ENCODE data around the gene GPX6.
"Not testable (repeated sequence)": the region's sequence is repeated elsewhere in the genome, so short reads cannot be mapped to it uniquely, and the experiment has no call there.

The GPX6 gene

GRCh38 chr6:28551891-28552666 is 36.5 kb upstream of the GPX6 start:
- Histone ChIP-seq H3K27me3 (replicated peaks in 2 of 5; ENCODE audit: control insufficient read depth in 4 of 5, insufficient read depth in 5 of 5, low read length in 4 of 5) (peaks cover 5 to 41% (median 12%) of the 10 kb centered on the region in 5 experiments), H3K4me1 (ENCODE audit: control extremely low read depth in 1 of 4, control insufficient read depth in 4 of 4, insufficient read depth in 4 of 4, low read length in 3 of 4) (peaks cover 0 to 3% (median 0%) of the 10 kb centered on the region in 4 experiments), H3K27ac (ENCODE audit: insufficient read depth in 1 of 2, low read depth in 1 of 2, low read length in 2 of 2, poor library complexity in 1 of 2, severe bottlenecking in 2 of 2) (no peak overlapping the region), H3K36me3 (ENCODE audit: control insufficient read depth in 4 of 4, insufficient read depth in 4 of 4, low read length in 3 of 4) (no peaks in the 10 kb centered on the region), H3K4me3 (ENCODE audit: control insufficient read depth in 1 of 7, extremely low read depth in 1 of 7, insufficient read depth in 4 of 7, low read depth in 2 of 7, low read length in 6 of 7) (no peak overlapping the region), H3K9me3 (ENCODE audit: control extremely low read depth in 1 of 5, control insufficient read depth in 4 of 5, insufficient read depth in 2 of 5, low read depth in 1 of 5, low read length in 4 of 5) (no peaks in the 10 kb centered on the region)
- DNase-seq: peak in 2 of 3 donors; percentile 23 to 51
- WGBS (ENCODE audit: insufficient coverage): 80% methylated on average over 1 of the region's 4 CpGs
- POLR2A ChIA-PET: no interaction called here
- CTCF ChIA-PET: interaction anchor here (1.5 to 2.4 kb wide), 2 partner anchors 10 to 21 kb away, joined by 4 to 9 read pairs; no protein-coding TSS in a partner anchor

GRCh38 chr6:28547003-28547402 is 31.4 kb upstream of the GPX6 start:
- DNase-seq; H3K36me3 ChIP-seq (ENCODE audit: control insufficient read depth in 4 of 4, insufficient read depth in 4 of 4, low read length in 3 of 4); POLR2A ChIA-PET; H3K27ac ChIP-seq (ENCODE audit: insufficient read depth in 1 of 2, low read depth in 1 of 2, low read length in 2 of 2, poor library complexity in 1 of 2, severe bottlenecking in 2 of 2); CTCF ChIA-PET; H3K9me3 ChIP-seq (ENCODE audit: control extremely low read depth in 1 of 5, control insufficient read depth in 4 of 5, insufficient read depth in 2 of 5, low read depth in 1 of 5, low read length in 4 of 5); H3K4me3 ChIP-seq (ENCODE audit: control insufficient read depth in 1 of 7, extremely low read depth in 1 of 7, insufficient read depth in 4 of 7, low read depth in 2 of 7, low read length in 6 of 7): not testable (repeated sequence)
- H3K4me1 ChIP-seq (ENCODE audit: control extremely low read depth in 1 of 4, control insufficient read depth in 4 of 4, insufficient read depth in 4 of 4, low read length in 3 of 4): peaks cover 7 to 22% (median 18%) of the 10 kb centered on the region in 4 experiments
- WGBS (ENCODE audit: insufficient coverage): 72% methylated on average over 2 of the region's 3 CpGs
- H3K27me3 ChIP-seq (replicated peaks in 2 of 5; ENCODE audit: control insufficient read depth in 4 of 5, insufficient read depth in 5 of 5, low read length in 4 of 5): peaks cover 2 to 14% (median 6%) of the 10 kb centered on the region in 5 experiments

GRCh38 chr6:28545955-28546354 is 30.4 kb upstream of the GPX6 start:
- POLR2A ChIA-PET: interaction anchor here (0.7 kb wide), 1 partner anchor 23 kb away, joined by 3 read pairs; no protein-coding TSS in a partner anchor
- CTCF ChIA-PET: no interaction called here
- Histone ChIP-seq H3K36me3 (ENCODE audit: control insufficient read depth in 4 of 4, insufficient read depth in 4 of 4, low read length in 3 of 4) (no peaks in the 10 kb centered on the region), H3K4me3 (ENCODE audit: control insufficient read depth in 1 of 7, extremely low read depth in 1 of 7, insufficient read depth in 4 of 7, low read depth in 2 of 7, low read length in 6 of 7) (no peak overlapping the region), H3K9me3 (ENCODE audit: control extremely low read depth in 1 of 5, control insufficient read depth in 4 of 5, insufficient read depth in 2 of 5, low read depth in 1 of 5, low read length in 4 of 5) (peaks cover 0 to 8% (median 4%) of the 10 kb centered on the region in 5 experiments), H3K27me3 (replicated peaks in 2 of 5; ENCODE audit: control insufficient read depth in 4 of 5, insufficient read depth in 5 of 5, low read length in 4 of 5) (peaks cover 6 to 15% (median 9%) of the 10 kb centered on the region in 5 experiments), H3K4me1 (ENCODE audit: control extremely low read depth in 1 of 4, control insufficient read depth in 4 of 4, insufficient read depth in 4 of 4, low read length in 3 of 4) (peaks cover 7 to 22% (median 18%) of the 10 kb centered on the region in 4 experiments), H3K27ac (ENCODE audit: insufficient read depth in 1 of 2, low read depth in 1 of 2, low read length in 2 of 2, poor library complexity in 1 of 2, severe bottlenecking in 2 of 2) (no peak overlapping the region)
- DNase-seq: no peak

GRCh38 chr6:28543651-28544610 is 28.3 kb upstream of the GPX6 start:
- CTCF ChIA-PET: no interaction called here
- peaks cover 2 to 30% (median 16%) of the 10 kb centered on the region in 5 experiments for H3K27me3 ChIP-seq (replicated peaks in 2 of 5; ENCODE audit: control insufficient read depth in 4 of 5, insufficient read depth in 5 of 5, low read length in 4 of 5)

GRCh38 chr6:28542440-28543296 is 27.1 kb upstream of the GPX6 start:
- POLR2A ChIA-PET: no interaction called here
- Histone ChIP-seq H3K4me1 (ENCODE audit: control extremely low read depth in 1 of 4, control insufficient read depth in 4 of 4, insufficient read depth in 4 of 4, low read length in 3 of 4) (peaks cover 7 to 22% (median 19%) of the 10 kb centered on the region in 4 experiments), H3K27ac (ENCODE audit: insufficient read depth in 1 of 2, low read depth in 1 of 2, low read length in 2 of 2, poor library complexity in 1 of 2, severe bottlenecking in 2 of 2) (peak overlapping the region in 1 of 2 experiments; percentile 46), H3K36me3 (ENCODE audit: control insufficient read depth in 4 of 4, insufficient read depth in 4 of 4, low read length in 3 of 4) (no peaks in the 10 kb centered on the region), H3K9me3 (ENCODE audit: control extremely low read depth in 1 of 5, control insufficient read depth in 4 of 5, insufficient read depth in 2 of 5, low read depth in 1 of 5, low read length in 4 of 5) (peaks cover 0 to 16% (median 8%) of the 10 kb centered on the region in 5 experiments), H3K4me3 (ENCODE audit: control insufficient read depth in 1 of 7, extremely low read depth in 1 of 7, insufficient read depth in 4 of 7, low read depth in 2 of 7, low read length in 6 of 7) (peak overlapping the region in 6 of 7 experiments; percentile 38 to 87 (median 68)), H3K27me3 (replicated peaks in 2 of 5; ENCODE audit: control insufficient read depth in 4 of 5, insufficient read depth in 5 of 5, low read length in 4 of 5) (peaks cover 5 to 42% (median 24%) of the 10 kb centered on the region in 5 experiments)
- CTCF ChIA-PET: interaction anchor here (1.4 to 2.5 kb wide), 2 partner anchors 9 to 10 kb away, joined by 3 to 9 read pairs; no protein-coding TSS in a partner anchor
- WGBS (ENCODE audit: insufficient coverage): 1% methylated on average over 16 of the region's 30 CpGs
- DNase-seq: peak; percentile 79 to 93 (median 89)

More at GRCh38 chr6:28543651-28544610, 28.3 kb upstream of the GPX6 start:
- peak overlapping the region; percentile 1 to 87 (median 64) for H3K4me3 ChIP-seq (ENCODE audit: control insufficient read depth in 1 of 7, extremely low read depth in 1 of 7, insufficient read depth in 4 of 7, low read depth in 2 of 7, low read length in 6 of 7)
- DNase-seq: peak; percentile 61 to 78 (median 69)
- H3K9me3 ChIP-seq (ENCODE audit: control extremely low read depth in 1 of 5, control insufficient read depth in 4 of 5, insufficient read depth in 2 of 5, low read depth in 1 of 5, low read length in 4 of 5): peaks cover 0 to 16% (median 5%) of the 10 kb centered on the region in 5 experiments
- POLR2A ChIA-PET: no interaction called here
- peaks cover 7 to 22% (median 18%) of the 10 kb centered on the region in 4 experiments for H3K4me1 ChIP-seq (ENCODE audit: control extremely low read depth in 1 of 4, control insufficient read depth in 4 of 4, insufficient read depth in 4 of 4, low read length in 3 of 4)
- WGBS (ENCODE audit: insufficient coverage): 3% methylated on average over 22 of the region's 31 CpGs
- H3K36me3 ChIP-seq (ENCODE audit: control insufficient read depth in 4 of 4, insufficient read depth in 4 of 4, low read length in 3 of 4): no peaks in the 10 kb centered on the region
- peak overlapping the region in 1 of 2 experiments; percentile 50 for H3K27ac ChIP-seq (ENCODE audit: insufficient read depth in 1 of 2, low read depth in 1 of 2, low read length in 2 of 2, poor library complexity in 1 of 2, severe bottlenecking in 2 of 2)

- Histone ChIP-seq H3K4me3 (ENCODE audit: control insufficient read depth in 1 of 7, extremely low read depth in 1 of 7, insufficient read depth in 4 of 7, low read depth in 2 of 7, low read length in 6 of 7) (peak overlapping the region in 5 of 7 experiments; percentile 57 to 87 (median 68)), H3K27ac (ENCODE audit: insufficient read depth in 1 of 2, low read depth in 1 of 2, low read length in 2 of 2, poor library complexity in 1 of 2, severe bottlenecking in 2 of 2) (no peak overlapping the region), H3K4me1 (ENCODE audit: control extremely low read depth in 1 of 4, control insufficient read depth in 4 of 4, insufficient read depth in 4 of 4, low read length in 3 of 4) (peaks cover 9 to 25% (median 19%) of the 10 kb centered on the region in 4 experiments), H3K9me3 (ENCODE audit: control extremely low read depth in 1 of 5, control insufficient read depth in 4 of 5, insufficient read depth in 2 of 5, low read depth in 1 of 5, low read length in 4 of 5) (peaks cover 0 to 16% (median 10%) of the 10 kb centered on the region in 5 experiments), H3K36me3 (ENCODE audit: control insufficient read depth in 4 of 4, insufficient read depth in 4 of 4, low read length in 3 of 4) (no peaks in the 10 kb centered on the region), H3K27me3 (replicated peaks in 2 of 5; ENCODE audit: control insufficient read depth in 4 of 5, insufficient read depth in 5 of 5, low read length in 4 of 5) (peaks cover 6 to 48% (median 26%) of the 10 kb centered on the region in 5 experiments)
- CTCF ChIA-PET: interaction anchor here (1.4 to 2.5 kb wide), 2 partner anchors 8 to 11 kb away, joined by 3 to 9 read pairs; no protein-coding TSS in a partner anchor
- DNase-seq: no peak
- 67% methylated on average over 3 of the region's 7 CpGs for WGBS (ENCODE audit: insufficient coverage)
- POLR2A ChIA-PET: no interaction called here
These were observed 26.4 kb upstream of the GPX6 start for GRCh38 chr6:28541996-28542395.
